SU-DHL-6 (cell line): Measurements from ENCODE around the gene NSMCE1.
A peak's percentile ranks its signal among the peaks of the same experiment; 100 is the strongest.

Source experiments
- H2AFZ ChIP-seq: fragments of 200-600 bp; sonication (generic); 2 replicates; pipeline ENCODE4 v1.6.1; 2014; ENCODE audit warnings: low read depth, mild to moderate bottlenecking, moderate library complexity, mixed read lengths, antibody characterized with exemption, low read length; ENCODE audit not compliant: severe bottlenecking
- H3F3A ChIP-seq: fragments of 200-600 bp; shearing (Covaris generic); 2 replicates; pipeline ENCODE4 v1.6.0; 2016; ENCODE audit warnings: antibody characterized with exemption, mild to moderate bottlenecking; ENCODE audit not compliant: insufficient read depth
- H3K27ac ChIP-seq: fragments of 200-600 bp; sonication (generic); 2 replicates; pipeline ENCODE4 v1.5.1; 2016; ENCODE audit warnings: low read depth, mild to moderate bottlenecking, low read length, moderate library complexity, mixed read lengths
- H3K27me3 ChIP-seq: fragments of 200-600 bp; sonication (generic), shearing (Covaris generic); 2 replicates; pipeline ENCODE4 v1.6.0; 2014; ENCODE audit warnings: mild to moderate bottlenecking, low read length
- H3K36me3 ChIP-seq: fragments of 200-600 bp; sonication (generic); 2 replicates; pipeline ENCODE4 v1.6.1; 2014; ENCODE audit warnings: mild to moderate bottlenecking, low read length, mixed read lengths
- H3K4me2 ChIP-seq: fragments of 300-600, 200-600 bp; shearing (Covaris generic), sonication (generic); 2 replicates; pipeline ENCODE4 v1.6.0; 2014; ENCODE audit warnings: low read length, low read depth, mild to moderate bottlenecking; ENCODE audit not compliant: poor library complexity, severe bottlenecking
- H3K4me3 ChIP-seq: fragments of 200-600 bp; sonication (generic); 2 replicates; pipeline ENCODE4 v1.5.1; 2014; ENCODE audit warnings: antibody characterized with exemption, low read length, mild to moderate bottlenecking, mixed read lengths; ENCODE audit not compliant: insufficient read depth, poor library complexity, severe bottlenecking
- H3K79me2 ChIP-seq: fragments of 200-600 bp; sonication (generic); 2 replicates; pipeline ENCODE4 v1.6.1; 2014; ENCODE audit warnings: mild to moderate bottlenecking, low read length, moderate library complexity; ENCODE audit not compliant: insufficient read depth
- H3K9ac ChIP-seq: fragments of 200-600 bp; sonication (generic); 2 replicates; pipeline ENCODE4 v1.7.0; 2014; ENCODE audit warnings: mild to moderate bottlenecking, low read length
- H3K9me2 ChIP-seq: fragments of 200-600 bp; sonication (generic); replicated peaks from 2 replicates; pipeline ENCODE4 v1.6.1; 2014; ENCODE audit warnings: low read length; ENCODE audit not compliant: insufficient read depth
- H3K9me3 ChIP-seq: fragments of 200-600 bp; sonication (generic); 2 replicates; pipeline ENCODE4 v1.6.1; 2014; ENCODE audit warnings: low read length, mixed read lengths; ENCODE audit not compliant: insufficient read depth
- H4K20me1 ChIP-seq: fragments of 200-600 bp; sonication (generic); 2 replicates; pipeline ENCODE4 v1.6.1; 2014; ENCODE audit warnings: low read depth, mild to moderate bottlenecking, antibody characterized with exemption, low read length, moderate library complexity, mixed read lengths
- CTCF ChIP-seq: fragments of 200-600 bp; sonication (generic); IDR thresholded peaks from one replicate; pipeline ENCODE4 v1.5.1; 2017; ENCODE audit warnings: antibody characterized with exemption, mild to moderate bottlenecking, low read length, moderate library complexity; ENCODE audit not compliant: insufficient read depth, poor library complexity, severe bottlenecking
- EZH2phosphoT487 ChIP-seq: fragments of 200-600 bp; sonication (generic), shearing (Covaris generic); conservative IDR thresholded peaks from 2 replicates; pipeline ENCODE4 v1.6.1; 2018; ENCODE audit warnings: mild to moderate bottlenecking, antibody characterized with exemption, low read length, moderate library complexity, mixed read lengths

NSMCE1 gene

GRCh38 chr16:27304102-27304501 is 35.5 kb upstream of the NSMCE1 start:
- Histone ChIP-seq H3K4me2 (no peak overlapping the region), H3K9ac (no peak overlapping the region), H3F3A (peaks cover 43% of the 10 kb centered on the region), H3K36me3 (no peaks in the 10 kb centered on the region), H3K9me2 (no peaks in the 10 kb centered on the region), H3K9me3 (peaks cover 4% of the 10 kb centered on the region; the same call in 1 of the 2 replicates), H4K20me1 (no peaks in the 10 kb centered on the region), H3K27ac (no peak overlapping the region), H3K79me2 (no peaks in the 10 kb centered on the region), H3K27me3 (no peaks in the 10 kb centered on the region), H3K4me3 (no peak overlapping the region), H2AFZ (no peak overlapping the region)
- TF ChIP-seq EZH2phosphoT487 (no peak), CTCF (no peak)

- Histone ChIP-seq H3K4me3 (no peak overlapping the region), H3K27me3 (no peaks in the 10 kb centered on the region), H3K9me3 (peaks cover 4% of the 10 kb centered on the region; the same call in 1 of the 2 replicates), H3K4me2 (no peak overlapping the region), H4K20me1 (no peaks in the 10 kb centered on the region), H3K79me2 (no peaks in the 10 kb centered on the region), H2AFZ (no peak overlapping the region), H3K27ac (no peak overlapping the region), H3K9ac (no peak overlapping the region), H3K36me3 (no peaks in the 10 kb centered on the region), H3K9me2 (no peaks in the 10 kb centered on the region), H3F3A (peaks cover 49% of the 10 kb centered on the region)
- no peak for TF ChIP-seq CTCF
- TF ChIP-seq EZH2phosphoT487: no peak
Measured at GRCh38 chr16:27303256-27304100, 34.9 kb upstream of the NSMCE1 start.

- TF ChIP-seq EZH2phosphoT487 (no peak), CTCF (no peak)
- H2AFZ ChIP-seq: no peak overlapping the region
- H3K9me2 ChIP-seq: no peaks in the 10 kb centered on the region
- H3K4me2 ChIP-seq: peak overlapping the region; percentile 46
- H3F3A ChIP-seq: peaks cover 59% of the 10 kb centered on the region
- H3K36me3 ChIP-seq: no peaks in the 10 kb centered on the region
- H3K27me3 ChIP-seq: no peaks in the 10 kb centered on the region
- H4K20me1 ChIP-seq: no peaks in the 10 kb centered on the region
- no peaks in the 10 kb centered on the region for H3K79me2 ChIP-seq
- H3K9ac ChIP-seq: no peak overlapping the region
- no peak overlapping the region for H3K4me3 ChIP-seq
- H3K9me3 ChIP-seq: no peaks in the 10 kb centered on the region; the same call in 1 of the 2 replicates
- H3K27ac ChIP-seq: peak overlapping the region; percentile 98
Measured at GRCh38 chr16:27302126-27302525, 33.6 kb upstream of the NSMCE1 start.
